Cardiac muscle cell (in vitro differentiated cells and primary cell): ENCODE results near the gene OR51B4. TPM values are rescaled to one million over a fixed set of nuclear protein-coding genes. Genes with fewer than 3 reads are reported as not detected.

Source experiments
- DNase-seq, 2 donors: peaks; one replicate each; pipeline versions ENCODE4 v3.0.0 to v3.0.0-alpha.2; 2010 to 2017; ENCODE audit warnings: low read depth in 1 of 2, low spot score in 1 of 2
- H3K27ac ChIP-seq: fragments of 200-600 bp; sonication (generic); 2 replicates; pipeline ENCODE4 v1.5.1; 2016
- H3K27me3 ChIP-seq: fragments of 200-600 bp; sonication (generic); 2 replicates; pipeline ENCODE4 v1.6.0; 2016; ENCODE audit warnings: control low read depth
- H3K36me3 ChIP-seq: fragments of 200-600 bp; sonication (generic); 2 replicates; pipeline ENCODE4 v1.5.1; 2016; ENCODE audit warnings: control low read depth
- H3K4me1 ChIP-seq: fragments of 200-600 bp; sonication (generic); 2 replicates; pipeline ENCODE4 v1.8.1; 2017; ENCODE audit warnings: low read depth, mild to moderate bottlenecking, mixed run types
- H3K4me3 ChIP-seq: fragments of 200-600 bp; sonication (generic); 2 replicates; pipeline ENCODE4 v1.5.1; 2016; ENCODE audit warnings: mild to moderate bottlenecking
- H3K9me3 ChIP-seq: fragments of 200-600 bp; sonication (generic); 2 replicates; pipeline ENCODE4 v1.5.1; 2017; ENCODE audit warnings: low read depth, mild to moderate bottlenecking, control low read depth
- polyA plus RNA-seq: library from polyadenylated mRNA; unstranded; fragments of >200 nt; fragmentation: Nextera tagmentation; extraction: Ambion mirVana; gene quantifications from 2 replicates; pipeline ENCODE4 v1.2.1, GENCODE V29; 2016
- total RNA-seq: library from RNA; depleted of rRNA; stranded (reverse); fragments of >200 nt; gene quantifications from 2 replicates; pipeline ENCODE4 v1.2.3, GENCODE V29; 2016
- TF ChIP-seq, protein P1 (sequence below): IDR thresholded peaks from 2 replicates; pipeline ENCODE4 v1.5.1; 2012; ENCODE audit warnings: low read depth, mild to moderate bottlenecking, low read length

Gene OR51B4
- total and polyA plus RNA-seq, 2 experiments from 2014 or later, result 0.24 to 0.57 TPM

DNA sequence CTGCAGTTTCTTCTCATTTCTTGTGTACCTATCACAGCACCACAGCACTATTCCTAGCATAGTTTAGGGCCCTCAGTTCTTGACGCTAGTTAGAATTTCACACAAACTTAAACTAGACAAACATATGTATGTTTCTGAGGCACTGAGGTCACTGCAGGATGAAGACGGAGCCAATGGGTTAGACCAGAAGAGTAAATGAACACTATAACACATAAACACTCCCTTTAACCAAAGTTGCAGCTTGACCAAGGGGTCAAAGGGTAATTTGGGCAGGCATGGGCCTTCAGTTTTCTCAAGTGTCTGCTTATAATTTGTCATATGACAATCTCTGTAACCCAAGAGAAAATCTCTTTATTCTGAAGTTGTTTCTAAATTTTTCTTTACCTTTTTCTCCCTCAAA lies 19.1 kb downstream of the OR51B4 start:
- TF ChIP-seq, protein P1, sequence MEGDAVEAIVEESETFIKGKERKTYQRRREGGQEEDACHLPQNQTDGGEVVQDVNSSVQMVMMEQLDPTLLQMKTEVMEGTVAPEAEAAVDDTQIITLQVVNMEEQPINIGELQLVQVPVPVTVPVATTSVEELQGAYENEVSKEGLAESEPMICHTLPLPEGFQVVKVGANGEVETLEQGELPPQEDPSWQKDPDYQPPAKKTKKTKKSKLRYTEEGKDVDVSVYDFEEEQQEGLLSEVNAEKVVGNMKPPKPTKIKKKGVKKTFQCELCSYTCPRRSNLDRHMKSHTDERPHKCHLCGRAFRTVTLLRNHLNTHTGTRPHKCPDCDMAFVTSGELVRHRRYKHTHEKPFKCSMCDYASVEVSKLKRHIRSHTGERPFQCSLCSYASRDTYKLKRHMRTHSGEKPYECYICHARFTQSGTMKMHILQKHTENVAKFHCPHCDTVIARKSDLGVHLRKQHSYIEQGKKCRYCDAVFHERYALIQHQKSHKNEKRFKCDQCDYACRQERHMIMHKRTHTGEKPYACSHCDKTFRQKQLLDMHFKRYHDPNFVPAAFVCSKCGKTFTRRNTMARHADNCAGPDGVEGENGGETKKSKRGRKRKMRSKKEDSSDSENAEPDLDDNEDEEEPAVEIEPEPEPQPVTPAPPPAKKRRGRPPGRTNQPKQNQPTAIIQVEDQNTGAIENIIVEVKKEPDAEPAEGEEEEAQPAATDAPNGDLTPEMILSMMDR, result no peak
- no peak for DNase-seq
- Histone ChIP-seq H3K4me1 (no peaks in the 10 kb centered on the region), H3K27me3 (no peaks in the 10 kb centered on the region), H3K27ac (no peak overlapping the region), H3K36me3 (no peaks in the 10 kb centered on the region), H3K4me3 (no peak overlapping the region), H3K9me3 (no peaks in the 10 kb centered on the region)

DNA sequence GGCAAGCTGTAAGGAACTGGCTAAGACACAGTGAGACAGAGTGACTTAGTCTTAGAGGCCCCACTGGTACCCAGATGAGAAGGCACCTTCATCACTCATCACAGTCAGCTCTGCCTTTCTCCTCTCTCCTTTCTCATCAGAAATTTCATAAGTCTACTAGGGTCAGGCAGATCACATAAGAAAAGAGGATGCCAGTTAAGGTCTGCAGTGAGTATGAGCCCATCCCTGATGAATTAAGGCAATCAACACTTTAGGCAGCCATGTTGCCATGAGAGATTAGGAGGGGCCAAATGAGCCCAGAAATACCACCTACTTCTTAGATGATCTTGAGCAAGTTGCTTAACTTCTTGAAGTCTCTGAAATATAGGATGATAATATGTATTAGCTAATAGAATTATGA lies 20.1 kb downstream of the OR51B4 start:
- Histone ChIP-seq H3K36me3 (no peaks in the 10 kb centered on the region), H3K27me3 (no peaks in the 10 kb centered on the region), H3K27ac (no peak overlapping the region), H3K4me3 (no peak overlapping the region), H3K4me1 (no peaks in the 10 kb centered on the region), H3K9me3 (no peaks in the 10 kb centered on the region)
- no peak for DNase-seq
- TF ChIP-seq, protein P1, result no peak

DNA sequence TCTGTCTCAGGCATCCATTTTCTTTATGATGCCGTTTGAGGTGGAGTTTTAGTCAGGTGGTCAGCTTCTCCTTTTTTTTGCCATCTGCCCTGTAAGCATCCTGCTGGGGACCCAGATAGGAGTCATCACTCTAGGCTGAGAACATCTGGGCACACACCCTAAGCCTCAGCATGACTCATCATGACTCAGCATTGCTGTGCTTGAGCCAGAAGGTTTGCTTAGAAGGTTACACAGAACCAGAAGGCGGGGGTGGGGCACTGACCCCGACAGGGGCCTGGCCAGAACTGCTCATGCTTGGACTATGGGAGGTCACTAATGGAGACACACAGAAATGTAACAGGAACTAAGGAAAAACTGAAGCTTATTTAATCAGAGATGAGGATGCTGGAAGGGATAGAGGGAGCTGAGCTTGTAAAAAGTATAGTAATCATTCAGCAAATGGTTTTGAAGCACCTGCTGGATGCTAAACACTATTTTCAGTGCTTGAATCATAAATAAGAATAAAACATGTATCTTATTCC lies 21.1 kb downstream of the OR51B4 start:
- no peaks in the 10 kb centered on the region for H3K4me1 ChIP-seq
- H3K36me3 ChIP-seq, result no peaks in the 10 kb centered on the region
- no peak overlapping the region for H3K4me3 ChIP-seq
- no peak overlapping the region for H3K27ac ChIP-seq
- peak; percentile 11 to 96 for DNase-seq
- no peaks in the 10 kb centered on the region for H3K9me3 ChIP-seq
- H3K27me3 ChIP-seq, result no peaks in the 10 kb centered on the region
- TF ChIP-seq, protein P1, result no peak

DNA sequence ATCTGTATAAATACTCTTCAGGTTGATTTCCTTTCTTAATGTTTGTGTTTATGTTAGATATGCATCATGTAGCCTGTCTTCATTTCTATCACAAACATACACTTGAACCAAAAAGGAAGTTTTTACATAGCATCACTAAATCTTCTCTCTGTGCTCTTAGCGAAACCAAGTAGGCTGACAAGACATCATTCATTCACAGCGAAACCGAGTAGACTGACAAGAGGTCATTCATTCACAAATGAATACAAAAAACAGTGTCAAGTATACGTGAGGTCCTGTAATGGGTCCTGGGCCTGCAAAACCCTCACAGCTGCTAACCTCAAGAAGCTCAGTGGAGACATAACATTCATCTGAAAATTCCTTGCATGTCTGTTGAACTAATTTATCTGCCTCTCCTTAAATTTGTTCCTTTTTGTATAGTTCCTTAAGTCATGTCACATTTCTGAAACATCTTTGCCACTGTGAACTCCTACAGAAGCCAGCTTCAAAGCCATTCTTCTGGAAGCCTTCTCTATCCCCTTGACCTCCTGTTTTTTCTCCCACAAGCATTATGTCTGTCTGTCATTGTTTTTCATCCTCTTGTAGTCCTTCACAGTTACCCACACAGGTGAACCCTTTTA lies 22.2 kb downstream of the OR51B4 start:
- TF ChIP-seq, protein P1, result no peak
- Histone ChIP-seq H3K4me1 (no peaks in the 10 kb centered on the region), H3K27ac (no peak overlapping the region), H3K4me3 (no peak overlapping the region), H3K36me3 (no peaks in the 10 kb centered on the region), H3K27me3 (no peaks in the 10 kb centered on the region), H3K9me3 (no peaks in the 10 kb centered on the region)
- no peak for DNase-seq

DNA sequence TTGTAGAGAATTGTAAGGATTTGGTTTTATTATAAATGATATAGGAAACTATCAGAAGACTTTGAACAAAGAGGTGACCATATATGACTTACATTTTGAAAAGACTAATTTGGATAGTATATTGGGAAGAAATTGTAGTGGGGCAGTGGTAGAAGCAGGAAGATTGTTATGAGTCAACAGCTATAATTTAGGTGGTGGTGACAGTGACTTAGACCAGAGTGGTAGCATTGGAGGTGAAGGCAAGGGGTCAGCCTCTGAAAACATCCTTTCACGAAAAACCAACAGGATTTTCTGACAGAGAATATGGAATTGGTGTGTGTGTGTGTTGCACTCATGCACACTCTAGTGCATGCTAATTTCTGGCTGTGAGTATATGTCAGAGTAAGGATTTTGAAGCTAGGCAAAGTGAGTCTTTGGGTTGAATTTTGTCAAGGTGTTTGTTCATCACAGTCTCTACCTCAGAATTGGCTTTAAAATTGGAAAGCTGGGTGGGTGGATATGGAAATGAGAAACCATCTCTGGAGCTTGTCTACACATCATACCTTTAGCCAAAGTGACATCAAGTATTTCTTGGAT lies 23.9 kb downstream of the OR51B4 start:
- TF ChIP-seq, protein P1, result no peak
- Histone ChIP-seq H3K4me3 (no peak overlapping the region), H3K9me3 (no peaks in the 10 kb centered on the region), H3K27me3 (no peaks in the 10 kb centered on the region), H3K27ac (no peak overlapping the region), H3K4me1 (no peaks in the 10 kb centered on the region), H3K36me3 (no peaks in the 10 kb centered on the region)
- DNase-seq, result no peak
